HG02642 (cell line): ENCODE results near the gene ATP5PB.

ENCODE experiments used
- ATAC-seq: cut with Tn5 transposase; IDR thresholded peaks from one replicate; pipeline ENCODE4 v1.9.1; 2021; ENCODE audit warnings: mild to moderate bottlenecking; ENCODE audit not compliant: unreplicated experiment, poor library complexity

Gene ATP5PB

DNA sequence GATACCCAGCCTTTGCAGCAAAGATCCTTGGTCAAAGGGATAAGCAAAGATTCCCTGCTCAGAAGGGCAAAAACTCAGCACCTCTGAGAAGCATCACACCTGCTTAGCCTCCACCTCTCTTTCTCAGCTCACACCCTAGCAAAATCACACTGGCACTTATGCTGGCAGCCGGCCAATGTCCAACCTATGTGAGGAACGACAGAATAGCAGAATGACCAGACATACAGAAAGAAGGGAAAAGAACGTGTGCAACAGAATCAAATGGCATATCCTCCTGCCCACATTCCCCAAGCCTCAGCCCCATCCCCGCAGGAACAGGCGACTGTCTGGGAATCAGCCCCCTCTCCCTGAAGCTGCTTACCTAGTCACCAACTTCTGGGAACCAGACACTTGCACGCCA, 54.8 kb downstream of the ATP5PB start:
- ATAC-seq, result no peak

DNA sequence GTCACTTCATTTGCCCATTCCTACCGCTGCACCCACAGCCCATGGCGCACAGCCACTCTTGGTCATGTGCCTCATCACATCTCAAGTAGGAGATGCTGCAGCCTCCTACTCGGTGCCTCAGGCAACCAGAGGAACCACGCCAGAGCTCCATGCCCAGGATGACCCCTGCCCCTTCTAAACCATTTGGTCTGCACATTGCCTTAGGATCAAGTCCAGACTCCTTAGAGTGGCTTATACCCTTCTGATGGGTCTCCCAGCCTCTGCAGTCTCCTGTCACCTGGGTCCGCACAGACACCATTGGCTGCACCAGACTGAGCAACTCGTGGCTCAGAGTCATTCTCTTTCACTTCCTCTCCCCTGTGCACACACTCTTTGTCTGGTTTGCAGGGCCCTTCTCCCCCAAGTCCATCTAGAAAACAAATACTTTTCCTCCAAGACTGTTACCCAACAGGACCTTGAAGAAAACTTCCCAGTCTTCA, 56.4 kb downstream of the ATP5PB start:
- peak; percentile 63 for ATAC-seq

DNA sequence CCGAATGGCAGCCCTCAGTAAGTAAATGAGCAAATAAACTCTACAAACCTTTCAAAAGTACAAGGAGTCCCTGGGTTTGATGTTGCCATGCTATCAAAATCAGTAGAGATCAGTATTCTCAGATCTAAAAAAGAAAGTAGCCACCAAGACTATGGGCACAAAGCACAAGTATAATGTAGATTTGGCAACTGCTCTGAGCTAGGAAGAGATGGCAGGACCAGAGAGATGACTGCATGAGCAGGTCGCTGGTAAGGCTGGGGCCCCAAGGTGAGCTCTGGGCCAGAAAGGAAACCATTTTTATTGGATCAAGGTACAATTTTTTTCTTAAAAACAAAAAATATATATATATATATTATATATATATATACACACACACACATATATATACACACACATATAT, 57.3 kb downstream of the ATP5PB start:
- no peak for ATAC-seq

DNA sequence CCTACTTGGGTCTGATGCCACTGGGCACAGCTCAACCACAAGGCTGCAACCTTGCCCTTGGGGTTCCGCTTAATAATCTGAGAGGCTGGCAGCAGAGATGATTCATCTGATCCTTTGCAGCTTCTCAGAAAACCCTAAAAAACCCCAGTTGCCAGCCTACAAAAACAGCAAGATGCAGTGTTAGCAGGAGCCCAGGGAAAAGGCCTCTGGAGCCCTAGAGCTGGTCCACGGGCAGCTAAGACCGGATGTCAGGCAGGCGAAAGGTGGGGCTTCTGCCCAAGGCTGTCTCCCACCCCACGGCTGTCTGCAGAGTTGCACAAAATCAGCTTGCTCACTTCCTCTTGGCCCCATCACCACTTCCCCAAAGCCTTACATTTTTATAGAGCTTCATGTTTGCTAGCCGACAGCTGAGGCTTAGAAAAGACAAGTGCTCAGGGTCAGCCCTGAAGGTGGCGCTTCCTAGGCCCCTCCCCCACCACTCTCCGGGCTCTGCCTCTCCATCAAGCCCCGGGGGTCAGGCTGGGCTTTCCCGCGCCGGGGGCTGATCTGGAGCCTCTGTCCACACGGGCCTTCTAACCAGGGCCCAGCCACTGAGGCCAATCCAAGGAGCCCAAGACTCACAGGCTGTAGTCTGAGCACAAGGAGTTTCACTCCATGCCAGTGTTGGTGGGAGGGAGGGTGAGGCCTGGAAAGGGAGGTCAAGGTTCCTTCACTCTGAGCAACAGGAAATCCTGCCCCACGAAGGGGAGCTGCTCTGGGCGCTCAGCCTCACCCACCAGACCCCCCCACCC, 58.3 kb downstream of the ATP5PB start:
- peak; percentile 46 for ATAC-seq

DNA sequence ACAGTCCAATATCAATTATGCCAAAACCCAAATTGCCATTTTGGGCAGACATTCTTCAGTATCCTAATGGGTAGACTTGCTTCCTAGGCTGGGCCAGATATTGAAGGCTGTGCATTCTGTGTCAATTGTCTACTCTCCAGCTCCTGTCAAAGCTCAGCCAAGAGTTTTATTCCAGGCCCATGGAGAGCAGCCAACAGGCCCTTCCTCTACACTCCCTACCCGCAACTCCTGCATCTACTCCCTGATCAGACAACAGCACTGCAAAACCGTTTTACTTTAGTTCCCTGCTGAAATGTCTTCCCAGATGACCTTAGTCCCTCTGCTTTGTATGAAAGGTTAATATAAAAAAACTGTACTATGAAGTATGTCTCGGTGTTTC, 60.7 kb downstream of the ATP5PB start:
- ATAC-seq, result no peak

DNA sequence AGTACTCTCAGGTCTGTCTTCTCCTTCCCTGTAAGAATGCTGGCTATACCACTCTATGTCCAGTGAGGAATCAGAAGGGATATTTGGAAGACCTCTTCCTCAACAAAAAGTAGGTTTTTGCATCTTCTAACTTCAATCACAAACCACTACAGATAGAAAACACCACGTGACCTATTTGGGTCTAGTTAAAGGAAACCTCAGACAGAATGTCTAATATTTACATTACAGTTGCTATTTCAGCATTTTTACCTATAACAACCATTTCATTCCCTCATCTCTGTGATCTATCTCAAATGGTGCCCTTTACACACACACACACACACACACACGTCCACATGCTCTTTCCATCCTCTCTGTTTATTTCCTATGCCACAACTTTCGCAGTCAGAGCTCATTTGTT, 62.1 kb downstream of the ATP5PB start:
- ATAC-seq, result no peak
